SU-DHL-6 (cell line): ENCODE data around the gene TMTC1.

Experiments
- H2AFZ ChIP-seq: fragments of 200-600 bp; sonication (generic); 2 replicates; pipeline ENCODE4 v1.6.1; 2014; ENCODE audit warnings: low read depth, mild to moderate bottlenecking, moderate library complexity, mixed read lengths, antibody characterized with exemption, low read length; ENCODE audit not compliant: severe bottlenecking
- H3F3A ChIP-seq: fragments of 200-600 bp; shearing (Covaris generic); 2 replicates; pipeline ENCODE4 v1.6.0; 2016; ENCODE audit warnings: antibody characterized with exemption, mild to moderate bottlenecking; ENCODE audit not compliant: insufficient read depth
- H3K27ac ChIP-seq: fragments of 200-600 bp; sonication (generic); 2 replicates; pipeline ENCODE4 v1.5.1; 2016; ENCODE audit warnings: low read depth, mild to moderate bottlenecking, low read length, moderate library complexity, mixed read lengths
- H3K27me3 ChIP-seq: fragments of 200-600 bp; sonication (generic), shearing (Covaris generic); 2 replicates; pipeline ENCODE4 v1.6.0; 2014; ENCODE audit warnings: mild to moderate bottlenecking, low read length
- H3K36me3 ChIP-seq: fragments of 200-600 bp; sonication (generic); 2 replicates; pipeline ENCODE4 v1.6.1; 2014; ENCODE audit warnings: mild to moderate bottlenecking, low read length, mixed read lengths
- H3K4me2 ChIP-seq: fragments of 300-600, 200-600 bp; shearing (Covaris generic), sonication (generic); 2 replicates; pipeline ENCODE4 v1.6.0; 2014; ENCODE audit warnings: low read length, low read depth, mild to moderate bottlenecking; ENCODE audit not compliant: poor library complexity, severe bottlenecking
- H3K4me3 ChIP-seq: fragments of 200-600 bp; sonication (generic); 2 replicates; pipeline ENCODE4 v1.5.1; 2014; ENCODE audit warnings: antibody characterized with exemption, low read length, mild to moderate bottlenecking, mixed read lengths; ENCODE audit not compliant: insufficient read depth, poor library complexity, severe bottlenecking
- H3K79me2 ChIP-seq: fragments of 200-600 bp; sonication (generic); 2 replicates; pipeline ENCODE4 v1.6.1; 2014; ENCODE audit warnings: mild to moderate bottlenecking, low read length, moderate library complexity; ENCODE audit not compliant: insufficient read depth
- H3K9ac ChIP-seq: fragments of 200-600 bp; sonication (generic); 2 replicates; pipeline ENCODE4 v1.7.0; 2014; ENCODE audit warnings: mild to moderate bottlenecking, low read length
- H3K9me2 ChIP-seq: fragments of 200-600 bp; sonication (generic); replicated peaks from 2 replicates; pipeline ENCODE4 v1.6.1; 2014; ENCODE audit warnings: low read length; ENCODE audit not compliant: insufficient read depth
- H3K9me3 ChIP-seq: fragments of 200-600 bp; sonication (generic); 2 replicates; pipeline ENCODE4 v1.6.1; 2014; ENCODE audit warnings: low read length, mixed read lengths; ENCODE audit not compliant: insufficient read depth
- H4K20me1 ChIP-seq: fragments of 200-600 bp; sonication (generic); 2 replicates; pipeline ENCODE4 v1.6.1; 2014; ENCODE audit warnings: low read depth, mild to moderate bottlenecking, antibody characterized with exemption, low read length, moderate library complexity, mixed read lengths
- EZH2phosphoT487 ChIP-seq: fragments of 200-600 bp; sonication (generic), shearing (Covaris generic); conservative IDR thresholded peaks from 2 replicates; pipeline ENCODE4 v1.6.1; 2018; ENCODE audit warnings: mild to moderate bottlenecking, antibody characterized with exemption, low read length, moderate library complexity, mixed read lengths
- TF ChIP-seq, protein P1 (sequence below): fragments of 200-600 bp; sonication (generic); IDR thresholded peaks from one replicate; pipeline ENCODE4 v1.5.1; 2017; ENCODE audit warnings: antibody characterized with exemption, mild to moderate bottlenecking, low read length, moderate library complexity; ENCODE audit not compliant: insufficient read depth, poor library complexity, severe bottlenecking

TMTC1 gene

DNA sequence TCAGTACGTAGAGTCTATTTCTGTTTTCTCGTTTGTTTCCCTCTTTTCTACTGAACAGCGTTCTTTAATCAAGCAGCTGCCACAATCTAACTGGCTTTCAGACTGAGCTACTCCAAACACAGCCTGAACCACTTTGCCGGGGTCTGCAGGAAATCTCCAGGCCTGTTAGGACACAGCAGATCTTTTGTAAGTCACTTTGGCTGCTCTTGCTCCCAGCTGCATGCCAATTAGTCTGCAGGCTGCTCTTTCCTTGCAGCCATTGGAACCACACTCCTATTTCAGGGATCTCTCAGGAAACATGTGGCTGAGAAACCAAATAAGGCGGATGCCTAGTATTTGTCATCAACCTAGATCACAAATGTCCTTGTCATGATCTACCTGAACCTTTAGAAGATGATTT is 73.6 kb downstream of the TMTC1 start:
- Histone ChIP-seq H3K27ac (no peak overlapping the region), H2AFZ (no peak overlapping the region)

DNA sequence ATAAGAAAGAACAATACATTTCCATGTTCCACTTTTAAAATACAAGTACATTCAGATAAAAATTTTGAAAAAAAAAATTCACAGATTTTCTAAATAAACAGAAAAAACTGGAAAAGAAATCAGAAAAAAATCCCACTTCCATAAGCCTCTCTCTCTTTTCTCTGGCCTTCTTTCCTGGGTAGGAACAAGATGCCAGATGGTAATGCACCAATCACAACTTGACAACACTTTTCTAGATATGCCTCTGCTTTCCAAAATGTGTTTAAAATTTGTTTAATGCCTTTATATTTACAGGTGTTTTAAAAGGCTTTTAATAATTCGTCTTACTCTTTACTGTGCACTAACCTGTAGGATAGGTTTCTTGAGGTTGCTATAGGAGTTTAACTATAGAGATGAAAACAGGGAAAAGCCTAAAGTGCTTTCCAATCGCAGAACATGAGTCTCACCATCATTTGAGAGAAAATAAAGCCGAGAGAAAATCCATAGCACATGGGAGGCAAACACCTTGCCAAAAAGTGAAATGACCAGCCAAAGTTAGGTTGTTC is 74.2 kb downstream of the TMTC1 start:
- no peak for TF ChIP-seq EZH2phosphoT487
- TF ChIP-seq, protein P1, sequence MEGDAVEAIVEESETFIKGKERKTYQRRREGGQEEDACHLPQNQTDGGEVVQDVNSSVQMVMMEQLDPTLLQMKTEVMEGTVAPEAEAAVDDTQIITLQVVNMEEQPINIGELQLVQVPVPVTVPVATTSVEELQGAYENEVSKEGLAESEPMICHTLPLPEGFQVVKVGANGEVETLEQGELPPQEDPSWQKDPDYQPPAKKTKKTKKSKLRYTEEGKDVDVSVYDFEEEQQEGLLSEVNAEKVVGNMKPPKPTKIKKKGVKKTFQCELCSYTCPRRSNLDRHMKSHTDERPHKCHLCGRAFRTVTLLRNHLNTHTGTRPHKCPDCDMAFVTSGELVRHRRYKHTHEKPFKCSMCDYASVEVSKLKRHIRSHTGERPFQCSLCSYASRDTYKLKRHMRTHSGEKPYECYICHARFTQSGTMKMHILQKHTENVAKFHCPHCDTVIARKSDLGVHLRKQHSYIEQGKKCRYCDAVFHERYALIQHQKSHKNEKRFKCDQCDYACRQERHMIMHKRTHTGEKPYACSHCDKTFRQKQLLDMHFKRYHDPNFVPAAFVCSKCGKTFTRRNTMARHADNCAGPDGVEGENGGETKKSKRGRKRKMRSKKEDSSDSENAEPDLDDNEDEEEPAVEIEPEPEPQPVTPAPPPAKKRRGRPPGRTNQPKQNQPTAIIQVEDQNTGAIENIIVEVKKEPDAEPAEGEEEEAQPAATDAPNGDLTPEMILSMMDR: no peak
- Histone ChIP-seq H3K36me3 (no peaks in the 10 kb centered on the region), H3K27me3 (no peaks in the 10 kb centered on the region), H4K20me1 (no peaks in the 10 kb centered on the region), H3F3A (no peaks in the 10 kb centered on the region), H3K79me2 (no peaks in the 10 kb centered on the region), H3K4me2 (no peak overlapping the region), H3K9me3 (no peaks in the 10 kb centered on the region), H3K27ac (no peak overlapping the region), H2AFZ (no peak overlapping the region), H3K9ac (no peak overlapping the region), H3K4me3 (no peak overlapping the region), H3K9me2 (no peaks in the 10 kb centered on the region)

More for the DNA sequence above, 73.6 kb downstream of the TMTC1 start:
- no peaks in the 10 kb centered on the region for H3K36me3 ChIP-seq
- H3K27me3 ChIP-seq: no peaks in the 10 kb centered on the region
- no peaks in the 10 kb centered on the region for H3K79me2 ChIP-seq
- H3K4me3 ChIP-seq: no peak overlapping the region
- TF ChIP-seq EZH2phosphoT487: no peak
- TF ChIP-seq, protein P1: no peak
- no peaks in the 10 kb centered on the region for H3K9me3 ChIP-seq
- no peak overlapping the region for H3K4me2 ChIP-seq
- H3F3A ChIP-seq: no peaks in the 10 kb centered on the region
- H3K9ac ChIP-seq: no peak overlapping the region
- no peaks in the 10 kb centered on the region for H3K9me2 ChIP-seq
- no peaks in the 10 kb centered on the region for H4K20me1 ChIP-seq

DNA sequence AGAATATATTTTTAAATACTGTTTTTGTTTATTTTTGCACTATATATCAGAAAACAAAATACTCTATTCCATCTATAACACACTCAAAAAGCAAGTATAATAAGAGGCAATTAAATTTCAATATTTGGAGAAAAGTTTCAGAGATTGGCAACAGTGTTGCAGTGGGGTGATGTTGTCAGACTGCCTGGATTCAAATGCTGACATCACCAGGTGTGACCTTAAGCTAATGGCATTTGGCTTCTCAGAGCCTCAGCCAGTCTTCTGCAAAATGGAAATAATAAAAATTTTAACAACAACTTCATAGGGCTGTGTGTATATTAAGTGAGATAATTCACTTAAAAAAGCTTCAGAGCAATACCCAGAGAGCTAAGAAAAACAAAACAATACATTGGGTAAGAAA is 74.7 kb downstream of the TMTC1 start:
- no peaks in the 10 kb centered on the region for H3K79me2 ChIP-seq
- TF ChIP-seq, protein P1: no peak
- no peak for TF ChIP-seq EZH2phosphoT487
- H3K9me2 ChIP-seq: no peaks in the 10 kb centered on the region
- H2AFZ ChIP-seq: no peak overlapping the region
- no peaks in the 10 kb centered on the region for H3K27me3 ChIP-seq
- no peaks in the 10 kb centered on the region for H3K9me3 ChIP-seq
- H3K27ac ChIP-seq: no peak overlapping the region
- no peaks in the 10 kb centered on the region for H3K36me3 ChIP-seq
- H3K4me2 ChIP-seq: no peak overlapping the region
- no peaks in the 10 kb centered on the region for H3F3A ChIP-seq
- H3K4me3 ChIP-seq: no peak overlapping the region
- no peak overlapping the region for H3K9ac ChIP-seq
- no peaks in the 10 kb centered on the region for H4K20me1 ChIP-seq
